Hepatocyte (in vitro differentiated cells): ENCODE measurements around the gene CFAP69.

ENCODE experiments used
- EZH2phosphoT487 ChIP-seq: fragments of 200-600 bp; sonication (generic); IDR thresholded peaks from one replicate; pipeline ENCODE4 v1.6.1; 2018; ENCODE audit warnings: antibody characterized with exemption, mild to moderate bottlenecking, low read depth, moderate library complexity; ENCODE audit not compliant: unreplicated experiment, severe bottlenecking
- TF ChIP-seq, protein P1 (sequence below): fragments of 200-600 bp; sonication (generic); IDR thresholded peaks from 2 replicates; pipeline ENCODE4 v1.5.1; 2016; ENCODE audit warnings: antibody characterized with exemption, mild to moderate bottlenecking; ENCODE audit not compliant: poor library complexity

DNA sequence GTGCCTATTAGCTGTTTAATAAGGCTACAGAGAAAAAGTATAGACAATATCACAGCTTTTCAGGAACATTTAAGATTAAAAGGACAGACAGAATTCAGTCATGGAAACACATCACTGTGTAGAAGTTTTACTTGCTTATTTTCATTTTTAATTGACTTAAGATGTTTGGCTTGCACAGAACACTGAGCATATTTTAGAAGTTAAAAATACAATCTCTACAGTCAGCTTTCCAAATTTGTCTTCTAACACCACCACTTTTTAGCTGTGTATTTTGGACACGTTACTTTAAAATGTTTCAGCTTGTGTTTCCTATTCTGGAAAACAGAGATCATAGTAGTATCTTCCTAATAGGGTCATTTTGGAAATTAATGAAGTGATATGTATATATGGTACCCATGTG is 11.8 kb downstream of the CFAP69 start:
- TF ChIP-seq, protein P1, sequence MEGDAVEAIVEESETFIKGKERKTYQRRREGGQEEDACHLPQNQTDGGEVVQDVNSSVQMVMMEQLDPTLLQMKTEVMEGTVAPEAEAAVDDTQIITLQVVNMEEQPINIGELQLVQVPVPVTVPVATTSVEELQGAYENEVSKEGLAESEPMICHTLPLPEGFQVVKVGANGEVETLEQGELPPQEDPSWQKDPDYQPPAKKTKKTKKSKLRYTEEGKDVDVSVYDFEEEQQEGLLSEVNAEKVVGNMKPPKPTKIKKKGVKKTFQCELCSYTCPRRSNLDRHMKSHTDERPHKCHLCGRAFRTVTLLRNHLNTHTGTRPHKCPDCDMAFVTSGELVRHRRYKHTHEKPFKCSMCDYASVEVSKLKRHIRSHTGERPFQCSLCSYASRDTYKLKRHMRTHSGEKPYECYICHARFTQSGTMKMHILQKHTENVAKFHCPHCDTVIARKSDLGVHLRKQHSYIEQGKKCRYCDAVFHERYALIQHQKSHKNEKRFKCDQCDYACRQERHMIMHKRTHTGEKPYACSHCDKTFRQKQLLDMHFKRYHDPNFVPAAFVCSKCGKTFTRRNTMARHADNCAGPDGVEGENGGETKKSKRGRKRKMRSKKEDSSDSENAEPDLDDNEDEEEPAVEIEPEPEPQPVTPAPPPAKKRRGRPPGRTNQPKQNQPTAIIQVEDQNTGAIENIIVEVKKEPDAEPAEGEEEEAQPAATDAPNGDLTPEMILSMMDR, result no peak
- TF ChIP-seq EZH2phosphoT487, result no peak
